DMS114 treated with DMSO at 0.1 percent for 48 hours (cell line): ENCODE measurements around the gene RANBP10.
"Not testable (repeated sequence)": the region's sequence is repeated elsewhere in the genome, so short reads cannot be mapped to it uniquely, and the experiment has no call there.

Source experiments
- DNase-seq: peaks from one replicate; lab custom pipeline; 2025; ENCODE audit not compliant: unreplicated experiment; lab: John Stamatoyannopoulos, UW

Gene RANBP10

GRCh38 chr16:67780847-67781564 lies 25.4 kb downstream of the RANBP10 start:
- DNase-seq: no peak

- DNase-seq: no peak
These were observed 26.9 kb downstream of the RANBP10 start for GRCh38 chr16:67779256-67780014.

GRCh38 chr16:67775273-67775672 lies 31.1 kb downstream of the RANBP10 start:
- DNase-seq: no peak

GRCh38 chr16:67774457-67774853 lies 31.9 kb downstream of the RANBP10 start:
- DNase-seq: no peak

DNA sequence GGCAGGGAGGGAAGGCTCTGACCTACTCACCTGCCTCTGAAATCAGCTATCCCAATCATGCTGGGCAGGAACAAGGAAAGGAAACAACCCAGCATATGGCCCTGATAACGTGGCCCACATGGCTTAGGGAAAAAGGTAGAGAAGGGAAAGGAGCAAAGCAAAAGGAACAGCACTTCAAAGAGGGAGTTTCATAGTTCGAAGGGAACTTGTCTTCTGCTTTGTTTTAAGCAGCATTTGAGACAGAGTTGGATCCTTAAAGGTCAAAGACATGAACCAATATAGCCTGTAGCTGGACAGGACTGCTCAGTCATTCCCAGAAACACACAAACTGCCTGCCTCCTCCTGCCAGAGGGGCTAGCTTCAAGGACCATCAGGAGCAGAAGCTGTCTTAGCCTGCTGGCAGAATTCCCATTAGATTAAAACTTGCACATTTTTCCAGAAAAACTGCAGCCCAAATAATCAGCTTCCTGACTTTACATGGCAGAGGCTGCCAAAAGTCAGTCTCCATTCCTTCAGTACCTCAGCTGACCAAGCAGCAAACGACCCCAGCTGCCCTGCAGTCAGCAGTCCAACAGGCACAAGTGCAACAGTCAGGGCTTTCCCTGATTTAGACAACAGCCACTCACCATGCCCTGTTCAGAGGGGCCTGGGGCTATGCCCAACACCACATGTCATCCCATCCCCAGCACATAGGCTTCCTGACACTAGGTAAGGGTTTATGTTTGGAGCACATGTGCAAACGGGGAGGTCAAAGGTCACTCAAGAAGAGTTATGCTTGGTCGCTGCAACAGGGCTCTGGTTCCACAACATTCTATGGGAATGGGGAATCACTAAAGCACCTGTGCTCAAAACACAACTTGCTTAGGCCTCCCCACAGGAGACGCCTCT lies 32.5 kb downstream of the RANBP10 start:
- no peak for DNase-seq

- no peak for DNase-seq
These were observed 33.3 kb downstream of the RANBP10 start for GRCh38 chr16:67773099-67773498.

DNA sequence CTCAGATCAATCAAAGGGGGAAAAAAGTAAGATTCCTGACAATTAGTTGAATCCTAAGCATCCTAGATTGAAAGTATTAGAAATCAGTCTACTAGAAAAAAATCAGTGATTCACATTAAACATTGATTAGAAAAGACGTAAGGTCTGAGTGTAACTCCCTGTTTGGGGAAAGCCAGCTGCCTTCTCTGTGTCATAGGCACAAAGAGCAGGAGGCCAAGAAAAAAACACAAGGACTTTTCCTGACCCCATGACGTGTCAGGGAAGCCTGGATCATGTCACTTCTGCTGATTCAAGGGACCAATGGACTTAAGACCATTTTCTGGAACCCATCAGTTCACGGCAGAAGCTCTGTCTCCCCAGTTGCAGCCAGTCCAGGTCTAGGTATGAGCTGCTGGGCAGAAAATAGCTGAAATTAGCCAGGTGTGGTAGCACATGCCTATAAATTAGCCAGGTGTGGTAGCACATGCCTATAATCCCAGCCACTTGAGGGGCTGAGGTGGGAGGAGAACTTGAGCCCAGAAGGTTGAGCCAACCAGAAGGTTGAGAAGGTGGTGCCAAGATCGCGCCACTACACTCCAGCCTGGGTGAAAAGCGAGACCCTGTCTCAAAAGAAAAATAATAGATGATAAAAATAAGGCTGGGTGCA lies 35.9 kb downstream of the RANBP10 start:
- no peak for DNase-seq

DNA sequence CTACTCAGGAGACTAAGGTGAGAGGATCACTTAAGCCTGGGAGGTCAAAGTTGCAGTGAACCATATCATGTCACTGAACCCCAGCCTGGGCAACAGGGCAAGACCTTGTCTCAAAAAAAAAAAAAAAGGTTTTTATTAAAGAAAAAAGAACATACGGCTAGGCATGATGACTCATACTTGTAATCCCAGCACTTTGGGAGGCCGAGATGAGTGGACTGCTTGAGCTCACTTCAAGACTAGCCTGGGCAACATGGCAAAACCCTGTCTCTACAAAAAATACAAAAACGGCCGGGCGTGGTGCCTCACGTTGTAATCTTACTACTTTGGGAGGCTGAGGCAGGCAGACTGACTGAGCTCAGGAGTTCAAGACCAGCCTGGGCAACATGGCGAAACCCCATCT lies 38.4 kb downstream of the RANBP10 start:
- no peak for DNase-seq

GRCh38 chr16:67766291-67766690 lies 40.1 kb downstream of the RANBP10 start:
- no peak for DNase-seq

DNA sequence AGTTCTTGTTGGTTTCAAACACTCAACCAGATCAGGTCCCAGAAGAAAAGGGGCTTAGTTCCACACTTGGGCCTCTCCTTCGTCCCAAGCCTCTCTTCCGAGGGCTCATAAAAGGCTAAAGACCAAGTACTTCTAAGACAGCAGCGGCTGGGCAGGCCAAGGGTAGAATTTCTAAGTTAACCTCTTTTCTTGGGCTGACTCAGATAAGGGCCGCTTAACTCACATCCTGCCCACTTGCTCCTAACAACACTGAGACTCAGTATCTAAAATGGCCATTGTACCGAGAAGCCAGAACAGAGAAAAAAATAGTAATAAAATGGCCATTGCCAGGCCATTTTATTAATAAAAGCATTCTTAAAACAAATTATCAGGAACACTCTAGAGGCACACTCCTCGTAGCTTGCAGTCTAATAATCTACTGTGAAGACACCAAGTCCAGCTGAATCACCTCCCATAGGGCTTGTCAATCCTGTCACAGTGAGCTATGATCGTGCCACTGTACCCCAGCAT lies 42.1 kb downstream of the RANBP10 start:
- no peak for DNase-seq

DNA sequence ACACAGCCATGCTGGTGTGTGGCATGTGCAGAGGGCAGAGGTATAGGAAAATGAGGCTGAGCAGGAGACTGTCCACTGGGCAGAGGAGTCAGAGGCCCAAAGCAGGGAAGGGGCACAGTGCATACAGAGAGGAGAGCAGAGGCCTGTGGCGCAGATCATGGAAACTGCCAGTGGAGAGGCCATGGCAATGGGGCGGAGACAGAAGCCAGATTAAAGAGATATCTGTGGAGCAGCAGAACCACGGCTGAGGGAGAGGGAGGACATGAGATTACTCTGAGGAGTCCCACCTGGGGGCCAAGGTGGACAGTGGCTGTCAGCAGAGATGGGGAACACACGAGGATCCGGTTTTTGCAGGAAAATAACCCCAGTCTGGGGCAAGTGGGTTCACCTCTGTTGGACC lies 43.3 kb downstream of the RANBP10 start:
- DNase-seq: no peak

DNA sequence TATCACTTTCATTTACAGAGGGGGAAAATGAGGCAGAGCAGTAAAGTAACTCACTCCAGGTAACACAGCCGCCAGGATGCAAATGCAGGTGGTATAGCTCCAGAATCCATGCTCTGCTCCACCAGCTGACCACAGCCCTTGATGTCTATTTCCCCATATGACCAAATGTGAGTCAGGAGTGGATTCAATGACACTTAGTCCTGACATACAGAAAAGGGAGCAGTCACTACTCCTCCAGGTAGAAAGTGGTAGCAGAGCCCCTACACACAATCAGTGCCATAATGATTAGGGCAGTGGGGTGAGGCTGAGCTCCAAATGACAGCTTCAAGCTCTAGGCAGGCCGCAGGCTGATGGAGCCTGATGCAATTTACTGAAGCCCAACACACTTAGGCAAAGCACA lies 44.0 kb downstream of the RANBP10 start:
- DNase-seq: no peak

DNA sequence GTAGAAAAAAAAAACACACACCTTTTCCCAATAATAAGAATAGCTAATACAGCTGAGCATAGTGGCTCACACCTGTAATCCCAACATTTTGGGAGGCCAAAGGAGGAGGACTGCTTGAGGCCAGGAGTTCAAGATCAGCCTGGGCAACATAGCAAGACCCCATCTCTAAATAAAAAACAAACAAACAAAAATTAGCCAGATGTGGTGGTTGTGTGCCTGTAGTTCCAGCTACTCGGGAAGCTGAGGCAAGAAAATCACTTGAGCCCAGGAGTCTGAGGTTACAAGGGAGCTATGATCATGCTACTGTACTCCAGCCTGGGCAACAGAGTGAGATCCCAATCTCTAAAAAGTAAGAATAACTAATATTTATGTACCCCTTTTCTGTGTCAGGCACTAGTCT lies 44.4 kb downstream of the RANBP10 start:
- DNase-seq: no peak

- no peak for DNase-seq
These were observed 45.5 kb downstream of the RANBP10 start for GRCh38 chr16:67760956-67761230.

DNA sequence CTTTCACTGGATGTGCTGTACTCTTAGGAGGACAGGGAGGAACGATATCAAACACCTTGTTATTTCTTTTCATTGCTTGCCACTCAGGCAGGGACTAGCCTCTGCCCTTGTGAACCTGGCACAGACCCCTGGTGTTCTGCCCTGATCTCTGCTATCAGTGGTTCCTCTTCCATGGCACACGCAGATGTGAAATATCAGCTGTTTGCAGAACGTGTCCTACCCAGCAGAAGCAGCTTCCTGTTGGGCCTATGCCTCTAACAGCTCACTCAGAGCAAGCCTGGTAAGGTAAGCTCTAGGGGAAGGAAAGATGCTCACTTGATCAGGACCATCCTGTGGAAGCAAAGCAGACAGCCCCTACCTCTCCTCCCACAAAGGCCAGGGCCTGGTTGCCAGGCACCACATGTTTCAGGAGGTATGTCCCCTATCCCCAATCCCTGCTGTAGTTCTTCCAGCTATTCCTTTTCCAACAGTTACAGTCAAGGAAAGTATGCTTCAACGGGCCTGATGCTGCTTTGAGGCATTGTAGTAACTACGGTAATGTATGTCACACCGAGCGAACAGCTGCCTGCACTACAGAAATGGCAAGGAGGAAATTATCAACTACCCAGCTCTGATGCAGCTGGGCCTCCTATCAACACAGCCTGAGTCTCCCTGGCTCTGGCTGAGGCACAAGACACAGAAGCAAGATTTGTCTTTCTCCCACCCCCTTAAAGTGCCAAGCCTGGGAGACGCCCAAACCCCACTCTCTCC lies 46.0 kb downstream of the RANBP10 start:
- DNase-seq: no peak

DNA sequence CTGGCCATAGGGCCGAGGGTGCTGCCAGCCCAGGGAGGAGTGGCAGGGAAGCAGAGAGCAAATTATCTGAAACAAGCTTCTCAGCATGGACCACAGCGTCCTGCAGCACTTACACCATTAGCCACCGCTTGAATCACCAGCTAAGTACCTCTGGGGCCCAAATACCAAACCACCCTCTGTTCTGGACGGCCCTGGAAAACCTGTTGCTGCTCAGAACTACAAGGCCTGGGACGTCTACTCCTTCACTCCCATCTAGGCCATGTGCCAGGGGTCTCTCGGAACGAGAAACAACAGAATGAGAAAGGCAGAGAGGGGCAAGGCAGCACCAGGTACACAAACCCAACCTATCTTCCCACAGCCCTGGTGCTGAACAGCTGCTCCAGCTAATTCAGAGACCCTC lies 47.4 kb downstream of the RANBP10 start:
- DNase-seq: no peak

DNA sequence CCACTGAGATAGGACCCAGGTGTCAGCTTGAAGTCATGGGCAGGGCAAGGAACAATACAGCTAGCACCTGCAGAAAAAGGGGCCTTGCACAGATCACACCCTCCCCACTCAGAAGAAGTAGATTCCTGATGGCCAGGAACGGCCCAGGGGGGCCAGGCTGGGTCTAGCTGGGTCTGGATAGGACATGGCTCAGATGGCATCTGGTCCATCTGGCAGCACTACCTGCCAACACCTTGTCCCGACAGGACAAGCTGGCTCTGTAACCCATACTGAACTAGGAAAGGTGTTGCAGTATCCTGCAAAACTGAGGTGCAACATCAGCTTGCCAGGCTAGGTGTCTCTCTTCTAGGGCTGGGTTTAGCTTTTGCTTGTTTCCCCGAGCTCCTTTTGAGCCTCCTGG lies 48.4 kb downstream of the RANBP10 start:
- no peak for DNase-seq

DNA sequence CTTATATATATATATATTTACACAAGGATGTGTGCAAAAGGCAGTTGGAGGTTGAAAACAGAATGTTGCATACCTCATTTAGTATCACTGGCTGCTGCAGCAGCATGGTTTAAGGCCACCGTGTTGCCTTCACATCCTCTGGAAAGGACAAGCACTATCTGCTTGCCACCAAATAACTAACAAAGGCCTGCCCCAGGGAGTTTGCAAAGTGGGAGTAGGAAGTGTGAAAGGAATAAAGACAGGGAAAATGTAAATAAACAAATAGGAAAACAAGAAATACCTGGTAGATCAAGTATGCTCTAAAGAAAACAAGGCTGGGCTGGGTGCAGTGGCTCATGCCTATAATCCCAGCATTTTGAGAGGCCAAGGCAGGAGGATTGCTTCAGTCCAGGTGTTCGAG lies 53.7 kb downstream of the RANBP10 start:
- DNase-seq: no peak

- DNase-seq: not testable (repeated sequence)
These were observed 55.0 kb downstream of the RANBP10 start for GRCh38 chr16:67751331-67751730.

DNA sequence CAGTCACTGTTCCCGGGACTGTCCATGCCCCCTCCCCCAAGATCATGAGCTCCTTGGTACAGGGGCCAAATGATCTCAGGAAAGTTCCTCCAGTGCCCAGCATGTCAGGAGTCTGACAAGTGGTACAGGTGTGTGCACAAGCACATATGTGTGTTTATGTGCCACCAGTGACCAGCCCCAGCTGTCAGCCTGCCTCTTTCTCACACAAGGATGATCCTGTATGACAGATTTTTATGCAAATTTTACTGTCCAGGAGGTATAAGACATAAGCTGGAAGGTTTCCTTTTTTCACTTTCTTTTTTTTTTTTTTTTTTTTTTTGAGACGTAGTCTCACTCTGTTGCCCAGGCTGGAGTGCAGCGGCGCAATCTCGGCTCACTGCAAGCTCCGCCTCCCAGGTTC lies 55.9 kb downstream of the RANBP10 start:
- DNase-seq: no peak
